HepG2 (cell line): ENCODE results near the gene STX4. TPM values are rescaled to one million over a fixed set of nuclear protein-coding genes. Genes with fewer than 3 reads are reported as not detected.
A peak's percentile ranks its signal among the peaks of the same experiment; 100 is the strongest.

Experiments used
- BATF2 ChIP-seq: sonication (generic); formaldehyde crosslinking; IDR thresholded peaks from 2 replicates; pipeline ENCODE4 v1.8.0; 2022; ENCODE audit warnings: mild to moderate bottlenecking, missing genetic modification reagents, moderate library complexity
- BCL6 ChIP-seq: IDR thresholded peaks from 2 replicates; pipeline ENCODE4 v1.6.1; 2016; ENCODE audit warnings: missing genetic modification reagents, missing compliant biosample characterization
- CSRNP2 ChIP-seq: sonication (generic); formaldehyde crosslinking; conservative IDR thresholded peaks from 2 replicates; pipeline ENCODE4 v1.8.0; 2022; ENCODE audit warnings: low read depth, missing genetic modification reagents
- DRAP1 ChIP-seq: IDR thresholded peaks from 2 replicates; pipeline ENCODE4 v1.6.1; 2016; ENCODE audit warnings: missing genetic modification reagents, missing compliant biosample characterization
- FOXC1 ChIP-seq: sonication (generic); formaldehyde crosslinking; IDR thresholded peaks from 2 replicates; pipeline ENCODE4 v1.8.0; 2022; ENCODE audit warnings: mild to moderate bottlenecking, missing genetic modification reagents, borderline replicate concordance
- FOXP1 ChIP-seq, 2 experiments: fragments of 450-650 bp in 1 of 2; IDR thresholded peaks; 2 replicates each; pipeline ENCODE4 v1.6.1; 2017 to 2018; ENCODE audit warnings: antibody characterized with exemption in 1 of 2
- HMGXB3 ChIP-seq: sonication (generic); formaldehyde crosslinking; IDR thresholded peaks from 2 replicates; pipeline ENCODE4 v1.4.0; 2020; ENCODE audit warnings: missing genetic modification reagents, borderline replicate concordance
- HOXA5 ChIP-seq: sonication (generic); formaldehyde crosslinking; IDR thresholded peaks from 2 replicates; pipeline ENCODE4 v1.4.0; 2020; ENCODE audit warnings: missing genetic modification reagents
- KDM2A ChIP-seq: sonication (generic); formaldehyde crosslinking; IDR thresholded peaks from 2 replicates; pipeline ENCODE4 v1.4.0; 2020; ENCODE audit warnings: low read depth, missing genetic modification reagents, borderline replicate concordance
- MIXL1 ChIP-seq: IDR thresholded peaks from 2 replicates; pipeline ENCODE4 v1.6.1; 2016
- MTERF4 ChIP-seq: sonication (generic); formaldehyde crosslinking; IDR thresholded peaks from 2 replicates; pipeline ENCODE4 v1.8.0; 2023; ENCODE audit warnings: mild to moderate bottlenecking, missing genetic modification reagents
- ZFYVE20 ChIP-seq: sonication (generic); formaldehyde crosslinking; IDR thresholded peaks from 2 replicates; pipeline ENCODE4 v1.8.0; 2023; ENCODE audit warnings: low read depth, mild to moderate bottlenecking, moderate library complexity, missing genetic modification reagents, borderline replicate concordance
- ZNF17 ChIP-seq: sonication (generic); formaldehyde crosslinking; IDR thresholded peaks from 2 replicates; pipeline ENCODE4 v1.5.0; 2020; ENCODE audit warnings: mild to moderate bottlenecking, missing genetic modification reagents
- ZNF691 ChIP-seq: sonication (generic); formaldehyde crosslinking; IDR thresholded peaks from 2 replicates; pipeline ENCODE4 v1.4.0; 2020; ENCODE audit warnings: missing genetic modification reagents, low read depth, mild to moderate bottlenecking, borderline replicate concordance
- ZSCAN30 ChIP-seq: sonication (generic); formaldehyde crosslinking; IDR thresholded peaks from 2 replicates; pipeline ENCODE4 v1.5.0; 2020; ENCODE audit warnings: mild to moderate bottlenecking, missing genetic modification reagents
- polyA plus RNA-seq, 8 experiments: library from polyadenylated mRNA; depleted of rRNA in 3 of 8; stranded (reverse) in 7 of 8; unstranded in 1 of 8; fragments of >200 nt; fragmentation: Illumina TruSeq in 4 of 8; extraction: Trizol in 4 of 8; gene quantifications; 2 replicates each; pipeline versions ENCODE4 v1.2.1 to v1.2.3, GENCODE V29; 2011 to 2016; ENCODE audit warnings: low read depth in 4 of 8, missing spikeins in 1 of 8, mixed read lengths in 1 of 8; ENCODE audit not compliant: insufficient read depth in 1 of 8
- total RNA-seq, 5 experiments: library from RNA; depleted of rRNA; stranded (reverse); fragments of >200 nt; fragmentation: Illumina TruSeq; extraction: Trizol; gene quantifications; 2 replicates each; pipeline ENCODE4 v1.2.3, GENCODE V29; 2016; ENCODE audit warnings: low read depth in 1 of 5

STX4 gene
- total and polyA plus RNA-seq, 2 of the 13 experiments (the other 11 are each of a cell fraction or from before 2014, with no cell fraction given): 29.2 to 34.6 TPM

- no peak for TF ChIP-seq HOXA5
- TF ChIP-seq CSRNP2 (CRISPR knock-in tag): no peak
- no peak for TF ChIP-seq DRAP1 (CRISPR knock-in tag)
- TF ChIP-seq FOXP1 (IDR thresholded peaks at IDR 0.05): no peak
- TF ChIP-seq FOXP1 (CRISPR knock-in tag; IDR thresholded peaks at IDR 0.05): peak; percentile 51; the same call in 1 of the 2 replicates
- 0 out of 2 replicates have a peak, but pooled peaks have one; percentile 33 for TF ChIP-seq ZNF691
- TF ChIP-seq ZSCAN30 (CRISPR knock-in tag): peak; percentile 97
- TF ChIP-seq ZNF17 (CRISPR knock-in tag): no peak
- no peak for TF ChIP-seq BATF2 (CRISPR knock-in tag)
- TF ChIP-seq MIXL1 (CRISPR knock-in tag): peak; percentile 13; the same call in 1 of the 2 replicates
- TF ChIP-seq KDM2A (CRISPR knock-in tag): no peak; the same call in 1 of the 2 replicates
- peak; percentile 35; the same call in 1 of the 2 replicates for TF ChIP-seq FOXC1 (CRISPR knock-in tag)
- TF ChIP-seq HMGXB3 (CRISPR knock-in tag): no peak
- 0 out of 2 replicates have a peak, but pooled peaks have one; percentile 73 for TF ChIP-seq MTERF4 (CRISPR knock-in tag)
- no peak for TF ChIP-seq ZFYVE20 (CRISPR knock-in tag)
- 0 out of 2 replicates have a peak, but pooled peaks have one; percentile 4 for TF ChIP-seq BCL6
Measured at GRCh38 chr16:30997725-30998711, 35.3 kb upstream of the STX4 start (continued).
